ENCODE measurements around the gene PLA2G2F. TPM values are rescaled to one million over a fixed set of nuclear protein-coding genes. Genes with fewer than 3 reads are reported as not detected.

PLA2G2F gene
- polyA plus RNA-seq, 12 donors: not detected

GRCh38 chr1:20168564-20169491, 29.7 kb downstream of the PLA2G2F start:
- no peak for DNase-seq

- no peak for DNase-seq
These were observed 30.8 kb downstream of the PLA2G2F start for GRCh38 chr1:20169932-20170331.

- DNase-seq: no peak
These were observed 33.0 kb downstream of the PLA2G2F start for GRCh38 chr1:20172033-20172590.

GRCh38 chr1:20174937-20175666, 36.0 kb downstream of the PLA2G2F start:
- no peak for DNase-seq

GRCh38 chr1:20178634-20179370, 39.7 kb downstream of the PLA2G2F start:
- no peak for DNase-seq

GRCh38 chr1:20179371-20180128, 40.4 kb downstream of the PLA2G2F start:
- no peak for DNase-seq

- DNase-seq: no peak
These were observed 41.2 kb downstream of the PLA2G2F start for GRCh38 chr1:20180129-20180843.

GRCh38 chr1:20180844-20181207, 41.7 kb downstream of the PLA2G2F start:
- no peak for DNase-seq

- no peak for DNase-seq
These were observed 43.3 kb downstream of the PLA2G2F start for GRCh38 chr1:20182415-20182814.

- no peak for DNase-seq
These were observed 43.9 kb downstream of the PLA2G2F start for GRCh38 chr1:20183035-20183434.

- no peak for DNase-seq
These were observed 44.6 kb downstream of the PLA2G2F start for GRCh38 chr1:20183616-20184271.

GRCh38 chr1:20184481-20184900, 45.4 kb downstream of the PLA2G2F start:
- no peak for DNase-seq

- DNase-seq: no peak
These were observed 46.1 kb downstream of the PLA2G2F start for GRCh38 chr1:20184997-20185833.

GRCh38 chr1:20185834-20186782, 47.0 kb downstream of the PLA2G2F start, which contains the start of the genes PLA2G2C and UBXN10:
Gene PLA2G2C (minus strand): TSS chr1:20186518. CDS start chr1:20177363, 9,155 bp downstream.
Gene UBXN10 (plus strand): TSS chr1:20186096. CDS start chr1:20190562, 4,466 bp downstream.
- DNase-seq: no peak

GRCh38 chr1:20187103-20187812, 48.1 kb downstream of the PLA2G2F start:
- no peak for DNase-seq

GRCh38 chr1:20187813-20188454, 48.8 kb downstream of the PLA2G2F start:
- no peak for DNase-seq

Data from muscle of arm (tissue), 12 donors.